Activated naive CD4-positive, alpha-beta T cell treated with anti-CD3 and anti-CD28 coated beads, Interleukin-2, amount 50 U/mL, for 24 hours (primary cell): Measurements from ENCODE around the gene C6orf89.
"Not testable (repeated sequence)": the region's sequence is repeated elsewhere in the genome, so short reads cannot be mapped to it uniquely, and the experiment has no call there.

ENCODE experiments used
- H3K27ac Mint-ChIP-seq: one replicate; pipeline ENCODE4 v1.8.0; 2021; ENCODE audit warnings: mild to moderate bottlenecking, mixed read lengths
- H3K27me3 Mint-ChIP-seq: one replicate; pipeline ENCODE4 v1.8.0; 2021; ENCODE audit warnings: mixed read lengths
- H3K36me3 Mint-ChIP-seq: one replicate; pipeline ENCODE4 v1.8.0; 2021; ENCODE audit warnings: mixed read lengths
- H3K4me1 Mint-ChIP-seq: one replicate; pipeline ENCODE4 v1.8.0; 2021; ENCODE audit warnings: mixed read lengths
- H3K4me3 Mint-ChIP-seq: one replicate; pipeline ENCODE4 v1.8.0; 2021; ENCODE audit warnings: mild to moderate bottlenecking, mixed read lengths
- H3K9me3 Mint-ChIP-seq: one replicate; pipeline ENCODE4 v1.8.0; 2021; ENCODE audit warnings: mixed read lengths

The C6orf89 gene

GRCh38 chr6:36941561-36941960 is 55.8 kb downstream of the C6orf89 start:
- H3K4me3 Mint-ChIP-seq, H3K27ac Mint-ChIP-seq, H3K9me3 Mint-ChIP-seq, H3K27me3 Mint-ChIP-seq, H3K36me3 Mint-ChIP-seq, H3K4me1 Mint-ChIP-seq: not testable (repeated sequence)

DNA sequence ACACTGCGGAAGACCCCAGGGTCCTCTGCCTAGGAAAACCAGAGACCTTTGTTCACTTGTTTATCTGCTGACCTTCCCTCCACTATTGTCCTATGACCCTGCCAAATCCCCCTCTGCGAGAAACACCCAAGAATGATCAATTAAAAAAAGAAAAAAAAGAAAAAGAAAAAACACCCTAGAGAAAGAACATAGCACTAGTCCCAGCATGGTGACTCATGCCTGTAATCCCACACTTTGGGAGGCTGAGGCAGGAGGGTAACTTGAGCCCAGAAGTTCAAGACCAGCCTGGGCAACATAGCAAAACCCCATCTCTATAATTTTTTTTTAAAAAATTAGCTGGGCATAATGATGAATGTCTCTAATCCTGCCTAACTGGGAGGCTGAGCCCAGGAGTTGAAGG is 56.6 kb downstream of the C6orf89 start:
- not testable (repeated sequence) for H3K4me1 Mint-ChIP-seq, H3K27ac Mint-ChIP-seq, H3K9me3 Mint-ChIP-seq, H3K4me3 Mint-ChIP-seq, H3K36me3 Mint-ChIP-seq, H3K27me3 Mint-ChIP-seq

DNA sequence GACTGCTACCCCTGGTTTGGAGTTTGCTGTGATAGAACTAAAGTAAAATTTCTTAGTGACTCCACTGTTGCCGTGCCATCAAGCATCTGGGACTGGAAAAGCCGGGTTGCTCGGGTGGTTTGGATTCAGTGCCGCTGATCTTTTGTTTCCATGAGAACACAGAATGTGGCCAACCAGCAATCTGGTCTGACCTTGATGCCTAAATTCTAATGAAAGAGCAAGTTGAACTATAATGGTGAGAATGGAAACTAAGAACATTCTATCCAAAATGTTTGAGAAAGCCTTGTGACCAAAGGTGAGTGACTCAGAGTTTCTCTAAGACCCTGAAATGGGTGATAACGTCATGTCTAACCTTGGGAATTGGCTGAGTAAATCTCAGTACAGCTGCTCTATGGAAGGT is 58.9 kb downstream of the C6orf89 start:
- H3K36me3 Mint-ChIP-seq = no peaks in the 10 kb centered on the region
- peaks cover 14% of the 10 kb centered on the region for H3K4me1 Mint-ChIP-seq
- no peaks in the 10 kb centered on the region for H3K27me3 Mint-ChIP-seq
- H3K4me3 Mint-ChIP-seq = no peak overlapping the region
- no peaks in the 10 kb centered on the region for H3K9me3 Mint-ChIP-seq
- no peak overlapping the region for H3K27ac Mint-ChIP-seq

DNA sequence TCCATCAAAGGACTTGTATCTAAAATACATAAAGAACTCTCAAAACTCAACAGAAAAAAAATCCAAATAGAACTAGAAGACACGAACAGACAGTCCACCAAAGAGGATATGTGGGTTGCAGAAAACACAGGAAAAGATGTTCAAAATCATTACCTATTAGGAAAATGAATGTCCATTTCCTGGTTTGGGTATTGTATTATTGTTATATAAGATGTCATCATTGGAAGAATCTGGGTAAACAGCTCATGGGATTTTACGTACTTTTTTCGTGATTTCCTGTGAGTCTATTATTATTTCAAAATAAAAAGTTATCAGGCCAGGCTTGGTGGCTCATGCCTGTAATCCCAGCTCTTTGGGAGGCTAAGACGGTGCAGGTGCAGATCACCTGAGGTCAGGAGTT is 59.5 kb downstream of the C6orf89 start:
- Mint-ChIP-seq H3K27ac (no peak overlapping the region), H3K27me3 (no peaks in the 10 kb centered on the region), H3K4me3 (no peak overlapping the region), H3K9me3 (no peaks in the 10 kb centered on the region), H3K36me3 (no peaks in the 10 kb centered on the region), H3K4me1 (peaks cover 19% of the 10 kb centered on the region)

GRCh38 chr6:36946526-36946925 is 60.8 kb downstream of the C6orf89 start:
- no peaks in the 10 kb centered on the region for H3K36me3 Mint-ChIP-seq
- H3K27me3 Mint-ChIP-seq = no peaks in the 10 kb centered on the region
- H3K9me3 Mint-ChIP-seq = no peaks in the 10 kb centered on the region
- H3K27ac Mint-ChIP-seq = no peak overlapping the region
- peaks cover 19% of the 10 kb centered on the region for H3K4me1 Mint-ChIP-seq
- H3K4me3 Mint-ChIP-seq = no peak overlapping the region

- no peak overlapping the region for H3K27ac Mint-ChIP-seq
Observed at GRCh38 chr6:36947570-36948351, 62.0 kb downstream of the C6orf89 start.

GRCh38 chr6:36949076-36949475 is 63.3 kb downstream of the C6orf89 start:
- H3K9me3 Mint-ChIP-seq, H3K36me3 Mint-ChIP-seq, H3K27ac Mint-ChIP-seq, H3K4me3 Mint-ChIP-seq, H3K27me3 Mint-ChIP-seq: not testable (repeated sequence)
- peaks cover 27% of the 10 kb centered on the region for H3K4me1 Mint-ChIP-seq

More at GRCh38 chr6:36947570-36948351, 62.0 kb downstream of the C6orf89 start:
- Mint-ChIP-seq H3K27me3 (no peaks in the 10 kb centered on the region), H3K4me3 (no peak overlapping the region), H3K4me1 (peaks cover 19% of the 10 kb centered on the region), H3K9me3 (no peaks in the 10 kb centered on the region), H3K36me3 (no peaks in the 10 kb centered on the region)

GRCh38 chr6:36949636-36950035 is 63.9 kb downstream of the C6orf89 start:
- Mint-ChIP-seq H3K4me1 (peaks cover 33% of the 10 kb centered on the region), H3K36me3 (no peaks in the 10 kb centered on the region), H3K27ac (peak overlapping the region; percentile 38), H3K9me3 (no peaks in the 10 kb centered on the region), H3K4me3 (no peak overlapping the region), H3K27me3 (no peaks in the 10 kb centered on the region)

- H3K36me3 Mint-ChIP-seq = no peaks in the 10 kb centered on the region
- no peaks in the 10 kb centered on the region for H3K27me3 Mint-ChIP-seq
- peak overlapping the region; percentile 50 for H3K4me3 Mint-ChIP-seq
- H3K27ac Mint-ChIP-seq = no peak overlapping the region
- no peaks in the 10 kb centered on the region for H3K9me3 Mint-ChIP-seq
- peaks cover 39% of the 10 kb centered on the region for H3K4me1 Mint-ChIP-seq
Observed at GRCh38 chr6:36953931-36954261, 68.1 kb downstream of the C6orf89 start.

DNA sequence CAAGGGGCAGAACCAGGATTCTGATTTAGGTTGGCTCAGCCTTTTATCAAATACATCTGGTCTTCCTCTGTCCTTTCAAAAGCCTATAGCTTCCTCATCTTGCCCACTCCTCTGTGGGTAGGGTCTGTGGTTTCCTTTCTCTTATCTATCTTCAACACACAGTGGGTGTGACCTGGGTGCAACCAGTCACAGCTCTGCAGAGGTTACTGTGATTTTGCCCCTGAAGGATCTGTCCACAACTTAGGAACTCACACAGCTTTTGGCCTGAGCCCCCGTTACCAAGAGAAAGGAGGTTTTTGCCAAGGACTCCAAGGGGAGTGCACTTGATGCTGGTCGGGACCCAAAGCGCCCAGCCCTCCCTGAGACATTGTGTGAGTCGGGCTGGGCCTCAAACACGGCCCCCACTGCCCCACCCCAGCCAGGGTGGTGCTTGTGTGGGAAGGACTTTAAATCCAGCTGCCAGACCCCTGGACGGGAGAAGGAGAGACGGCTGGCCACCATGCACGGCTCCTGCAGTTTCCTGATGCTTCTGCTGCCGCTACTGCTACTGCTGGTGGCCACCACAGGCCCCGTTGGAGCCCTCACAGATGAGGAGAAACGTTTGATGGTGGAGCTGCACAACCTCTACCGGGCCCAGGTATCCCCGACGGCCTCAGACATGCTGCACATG is 68.6 kb downstream of the C6orf89 start, which contains the start of gene PI16:
Gene PI16 (plus strand): TSS at position 477 of the 670 bp plus-strand sequence. CDS start 23 bp downstream, at position 500.
- no peaks in the 10 kb centered on the region for H3K27me3 Mint-ChIP-seq
- H3K4me3 Mint-ChIP-seq = peak within 1 kb of the TSS; percentile 50

DNA sequence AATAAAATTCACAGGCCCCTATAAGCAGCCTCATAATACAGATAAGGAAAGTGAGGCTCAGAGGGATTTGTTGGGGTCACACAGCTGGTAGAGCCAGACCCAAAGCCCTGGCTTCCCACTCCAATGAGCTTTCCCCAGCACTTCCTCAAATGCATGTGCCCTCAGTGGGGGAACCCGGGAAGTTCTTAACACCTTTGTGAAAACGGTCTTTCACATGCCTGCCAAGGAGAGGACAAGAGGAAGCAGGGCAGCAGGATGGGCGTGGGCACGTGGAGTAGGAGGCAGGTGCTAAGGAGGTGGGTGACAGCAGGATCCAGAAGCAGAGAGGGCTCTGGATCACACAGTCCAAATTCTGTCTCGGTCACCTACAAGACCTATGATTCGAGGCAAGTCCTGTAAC is 69.4 kb downstream of the C6orf89 start:
- no peaks in the 10 kb centered on the region for H3K36me3 Mint-ChIP-seq
- peak overlapping the region; percentile 31 for H3K27ac Mint-ChIP-seq
- H3K9me3 Mint-ChIP-seq = no peaks in the 10 kb centered on the region
- peak overlapping the region; percentile 12 for H3K4me3 Mint-ChIP-seq
- H3K27me3 Mint-ChIP-seq = no peaks in the 10 kb centered on the region
- peaks cover 34% of the 10 kb centered on the region for H3K4me1 Mint-ChIP-seq

More for the DNA sequence above, 68.6 kb downstream of the C6orf89 start, which contains the start of gene PI16:
- Mint-ChIP-seq H3K27ac (peak within 1 kb of the TSS; percentile 31), H3K9me3 (no peaks in the 10 kb centered on the region), H3K4me1 (peaks cover 39% of the 10 kb centered on the region), H3K36me3 (no peaks in the 10 kb centered on the region)

- Mint-ChIP-seq H3K4me1 (peaks cover 36% of the 10 kb centered on the region), H3K4me3 (peak overlapping the region; percentile 12), H3K27me3 (no peaks in the 10 kb centered on the region), H3K36me3 (no peaks in the 10 kb centered on the region), H3K9me3 (no peaks in the 10 kb centered on the region), H3K27ac (peak overlapping the region; percentile 14)
Observed at GRCh38 chr6:36955671-36956445, 70.1 kb downstream of the C6orf89 start.

DNA sequence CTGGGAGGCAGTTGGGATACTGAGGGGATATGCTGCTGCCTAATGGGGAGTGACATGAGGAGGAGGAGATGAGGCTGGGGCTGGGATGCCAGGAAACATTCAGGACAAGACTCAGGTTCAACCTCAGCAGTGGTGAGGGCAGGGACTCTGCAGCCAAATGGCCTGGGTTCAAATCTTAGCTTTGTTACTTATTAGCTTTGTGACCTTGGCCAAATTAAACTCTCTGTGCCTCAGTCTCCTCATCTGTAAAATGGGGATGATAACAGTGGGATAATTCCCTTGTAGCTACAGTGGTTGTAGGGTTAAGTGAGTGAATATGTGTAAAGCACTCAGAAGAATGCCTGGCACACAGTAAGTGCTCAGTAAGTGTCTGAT is 70.7 kb downstream of the C6orf89 start:
- Mint-ChIP-seq H3K36me3 (no peaks in the 10 kb centered on the region), H3K27me3 (no peaks in the 10 kb centered on the region), H3K4me1 (peaks cover 42% of the 10 kb centered on the region), H3K27ac (no peak overlapping the region), H3K9me3 (no peaks in the 10 kb centered on the region), H3K4me3 (no peak overlapping the region)

DNA sequence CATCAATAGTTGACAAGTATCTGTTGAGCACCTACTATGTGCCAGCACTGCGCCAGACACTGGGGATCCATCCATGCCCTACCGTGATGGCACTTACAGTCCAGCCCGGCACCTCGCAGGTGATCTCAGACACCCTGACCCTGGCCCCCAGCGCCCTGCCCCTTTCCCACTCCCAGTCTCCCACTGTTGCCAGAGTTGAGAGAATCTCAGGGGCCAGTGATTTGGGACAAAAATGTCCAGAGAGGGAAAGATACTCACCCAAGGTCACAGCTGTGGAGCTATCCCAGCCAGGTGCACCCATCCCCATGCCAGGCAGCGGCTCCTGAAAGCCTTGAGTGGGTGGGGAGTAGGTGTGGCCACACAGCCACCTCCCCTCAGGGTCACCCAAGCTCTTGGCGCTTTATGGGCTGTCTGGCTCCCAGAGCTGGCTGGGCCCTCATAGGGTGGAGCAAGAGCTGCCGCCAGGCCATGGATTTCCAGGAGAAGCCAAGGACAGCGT is 72.1 kb downstream of the C6orf89 start:
- Mint-ChIP-seq H3K27ac (no peak overlapping the region), H3K4me3 (no peak overlapping the region), H3K9me3 (no peaks in the 10 kb centered on the region), H3K36me3 (no peaks in the 10 kb centered on the region), H3K4me1 (peaks cover 44% of the 10 kb centered on the region), H3K27me3 (no peaks in the 10 kb centered on the region)

- no peak overlapping the region for H3K27ac Mint-ChIP-seq
- H3K27me3 Mint-ChIP-seq = no peaks in the 10 kb centered on the region
- peaks cover 49% of the 10 kb centered on the region for H3K4me1 Mint-ChIP-seq
- H3K9me3 Mint-ChIP-seq = no peaks in the 10 kb centered on the region
- no peak overlapping the region for H3K4me3 Mint-ChIP-seq
- H3K36me3 Mint-ChIP-seq = no peaks in the 10 kb centered on the region
Observed at GRCh38 chr6:36958775-36959554, 73.2 kb downstream of the C6orf89 start.
